Keratinocyte (primary cell): ENCODE measurements around the gene LRP1B.

ENCODE experiments used
- EZH2 ChIP-seq: IDR thresholded peaks from one replicate; pipeline ENCODE4 v1.6.1; 2012; ENCODE audit warnings: inconsistent platforms, mild to moderate bottlenecking, low read length, moderate library complexity
- TF ChIP-seq, protein P1 (sequence below), 3 experiments: IDR thresholded peaks in 1 of 3; conservative IDR thresholded peaks in 1 of 3; optimal IDR thresholded peaks in 1 of 3; 2 replicates in 2 of 3; 3 replicates in 1 of 3; pipeline versions ENCODE3 to v1.5.1; 2011; ENCODE audit warnings: low read length in 3 of 3, mild to moderate bottlenecking in 3 of 3, moderate library complexity in 2 of 3, control low read depth in 1 of 3, inconsistent platforms in 1 of 3; ENCODE audit not compliant: insufficient read depth in 2 of 3; ENCODE audit errors: extremely low read depth in 1 of 3

DNA sequence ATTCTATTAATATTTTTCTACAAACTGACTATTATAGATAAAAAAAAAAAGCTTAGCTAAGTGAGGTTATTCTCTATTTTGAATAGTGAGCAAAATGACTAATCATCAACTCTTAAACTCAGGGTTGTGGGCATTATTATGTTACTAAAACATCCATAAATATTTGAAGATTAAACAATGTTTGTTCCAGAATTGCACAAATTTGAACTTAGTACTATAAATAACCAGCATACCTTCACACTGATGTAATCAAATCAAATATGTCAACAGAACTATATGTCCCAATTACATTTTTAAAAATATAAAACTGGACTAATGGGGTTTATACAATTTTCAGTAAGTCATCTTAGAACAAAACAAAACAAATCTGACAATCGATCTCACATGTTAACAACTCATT lies 800.9 kb downstream of the LRP1B start:
- TF ChIP-seq EZH2 = no peak
- TF ChIP-seq, protein P1, sequence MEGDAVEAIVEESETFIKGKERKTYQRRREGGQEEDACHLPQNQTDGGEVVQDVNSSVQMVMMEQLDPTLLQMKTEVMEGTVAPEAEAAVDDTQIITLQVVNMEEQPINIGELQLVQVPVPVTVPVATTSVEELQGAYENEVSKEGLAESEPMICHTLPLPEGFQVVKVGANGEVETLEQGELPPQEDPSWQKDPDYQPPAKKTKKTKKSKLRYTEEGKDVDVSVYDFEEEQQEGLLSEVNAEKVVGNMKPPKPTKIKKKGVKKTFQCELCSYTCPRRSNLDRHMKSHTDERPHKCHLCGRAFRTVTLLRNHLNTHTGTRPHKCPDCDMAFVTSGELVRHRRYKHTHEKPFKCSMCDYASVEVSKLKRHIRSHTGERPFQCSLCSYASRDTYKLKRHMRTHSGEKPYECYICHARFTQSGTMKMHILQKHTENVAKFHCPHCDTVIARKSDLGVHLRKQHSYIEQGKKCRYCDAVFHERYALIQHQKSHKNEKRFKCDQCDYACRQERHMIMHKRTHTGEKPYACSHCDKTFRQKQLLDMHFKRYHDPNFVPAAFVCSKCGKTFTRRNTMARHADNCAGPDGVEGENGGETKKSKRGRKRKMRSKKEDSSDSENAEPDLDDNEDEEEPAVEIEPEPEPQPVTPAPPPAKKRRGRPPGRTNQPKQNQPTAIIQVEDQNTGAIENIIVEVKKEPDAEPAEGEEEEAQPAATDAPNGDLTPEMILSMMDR (optimal IDR thresholded peaks at IDR 0.05 in 1 of 3, IDR thresholded peaks at IDR 0.05 in 1 of 3, conservative IDR thresholded peaks at IDR 0.05 in 1 of 3; ENCODE audit: extremely low read depth in 1 of 3, insufficient read depth in 2 of 3, low read length in 3 of 3) = no peak
